Nephron (organoid): ENCODE data around the gene KCNH2.

Source experiments
- H3K27ac Mint-ChIP-seq, 3 experiments: 2 replicates each; pipeline ENCODE4 v1.8.0; 2020; ENCODE audit warnings: mixed read lengths in 3 of 3, mild to moderate bottlenecking in 2 of 3, moderate library complexity in 1 of 3
- H3K27me3 Mint-ChIP-seq: 2 replicates; pipeline ENCODE4 v1.8.0; 2021; ENCODE audit warnings: low read depth, mild to moderate bottlenecking, moderate library complexity, mixed read lengths
- H3K36me3 Mint-ChIP-seq: 2 replicates; pipeline ENCODE4 v1.8.0; 2020; ENCODE audit warnings: low read depth, mixed read lengths
- H3K4me1 Mint-ChIP-seq: 2 replicates; pipeline ENCODE4 v1.8.0; 2020; ENCODE audit warnings: mixed read lengths
- H3K4me3 Mint-ChIP-seq, 3 experiments: 2 replicates each; pipeline ENCODE4 v1.8.0; 2020; ENCODE audit warnings: mild to moderate bottlenecking in 3 of 3, mixed read lengths in 3 of 3, moderate library complexity in 2 of 3
- H3K9me3 Mint-ChIP-seq: 2 replicates; pipeline ENCODE4 v1.8.0; 2020; ENCODE audit warnings: mixed read lengths
- CTCF ChIP-seq, 3 experiments: fragments of 200-600 bp; sonication (generic); IDR thresholded peaks; one replicate each; pipeline ENCODE4 v1.5.0; 2021; ENCODE audit warnings: antibody characterized with exemption in 3 of 3; ENCODE audit not compliant: unreplicated experiment in 3 of 3

KCNH2 gene

DNA sequence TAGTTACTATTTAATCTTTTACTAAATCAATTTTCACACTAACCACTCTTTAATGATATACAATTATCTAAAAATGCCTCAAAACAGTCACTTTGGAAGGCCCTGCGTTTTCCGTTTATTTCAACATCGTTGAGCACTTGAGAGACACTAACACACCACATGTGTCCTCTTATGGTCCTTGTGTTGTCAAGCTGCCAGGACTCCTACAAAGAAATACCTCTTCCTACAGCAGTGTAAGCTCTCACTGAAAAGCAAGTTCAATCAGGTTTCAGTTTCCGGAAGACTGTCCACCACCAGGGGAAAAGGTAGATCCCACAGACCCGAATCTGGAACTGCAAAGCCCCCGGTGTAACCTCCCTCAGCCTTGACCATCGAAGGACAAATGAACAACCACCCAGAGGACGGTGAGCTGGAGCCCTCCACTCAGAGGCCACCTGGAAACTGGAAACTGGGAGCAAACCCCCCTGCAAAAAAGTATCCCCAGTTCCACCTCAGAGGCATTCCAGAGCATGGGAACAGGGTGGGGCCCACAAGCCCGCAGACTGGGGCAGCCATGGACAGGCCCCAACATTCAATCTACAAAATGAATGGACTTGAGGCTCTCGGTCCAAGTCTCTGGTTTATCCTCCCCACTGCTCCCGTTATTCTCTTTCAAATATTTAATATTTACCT is 37.6 kb downstream of the KCNH2 start:
- Mint-ChIP-seq H3K27me3 (peaks cover 3% of the 10 kb centered on the region), H3K27ac (peak overlapping the region in 1 of 3 experiments; percentile 14), H3K9me3 (no peaks in the 10 kb centered on the region), H3K36me3 (no peaks in the 10 kb centered on the region), H3K4me3 (no peak overlapping the region), H3K4me1 (peaks cover 31% of the 10 kb centered on the region)
- no peak for TF ChIP-seq CTCF (IDR thresholded peaks at IDR 0.05; ENCODE audit: unreplicated experiment in 3 of 3)

DNA sequence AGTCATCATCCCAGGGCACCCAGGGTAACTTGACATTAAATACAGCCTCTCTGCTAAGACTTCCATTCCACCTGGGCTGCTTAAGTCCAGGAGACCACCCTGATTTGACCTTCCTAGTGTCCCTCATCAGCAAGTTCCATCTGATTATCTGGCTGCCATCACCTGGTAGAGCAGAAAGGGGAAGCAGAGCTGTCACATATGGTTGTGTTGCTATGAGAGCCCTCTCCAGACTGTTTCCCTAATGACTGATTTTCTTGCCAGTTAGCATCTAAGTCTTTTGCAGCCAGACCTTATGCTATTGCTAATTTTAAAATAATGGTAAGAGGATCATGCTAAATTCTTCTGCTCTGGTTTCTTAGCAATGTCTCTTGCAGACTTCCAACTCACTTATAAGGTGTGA is 38.7 kb downstream of the KCNH2 start:
- TF ChIP-seq CTCF (IDR thresholded peaks at IDR 0.05; ENCODE audit: unreplicated experiment in 3 of 3): no peak
- Mint-ChIP-seq H3K4me1 (peaks cover 27% of the 10 kb centered on the region), H3K4me3 (no peak overlapping the region), H3K9me3 (no peaks in the 10 kb centered on the region), H3K27ac (peak overlapping the region in 2 of 3 experiments; percentile 8 to 68), H3K27me3 (peaks cover 3% of the 10 kb centered on the region), H3K36me3 (no peaks in the 10 kb centered on the region)

GRCh38 chr7:150939052-150939451 is 39.1 kb downstream of the KCNH2 start:
- Mint-ChIP-seq H3K27ac (peak overlapping the region in 2 of 3 experiments; percentile 8 to 68), H3K4me1 (peaks cover 27% of the 10 kb centered on the region), H3K36me3 (no peaks in the 10 kb centered on the region), H3K9me3 (no peaks in the 10 kb centered on the region), H3K27me3 (peaks cover 3% of the 10 kb centered on the region), H3K4me3 (no peak overlapping the region)
- no peak for TF ChIP-seq CTCF (IDR thresholded peaks at IDR 0.05; ENCODE audit: unreplicated experiment in 3 of 3)

DNA sequence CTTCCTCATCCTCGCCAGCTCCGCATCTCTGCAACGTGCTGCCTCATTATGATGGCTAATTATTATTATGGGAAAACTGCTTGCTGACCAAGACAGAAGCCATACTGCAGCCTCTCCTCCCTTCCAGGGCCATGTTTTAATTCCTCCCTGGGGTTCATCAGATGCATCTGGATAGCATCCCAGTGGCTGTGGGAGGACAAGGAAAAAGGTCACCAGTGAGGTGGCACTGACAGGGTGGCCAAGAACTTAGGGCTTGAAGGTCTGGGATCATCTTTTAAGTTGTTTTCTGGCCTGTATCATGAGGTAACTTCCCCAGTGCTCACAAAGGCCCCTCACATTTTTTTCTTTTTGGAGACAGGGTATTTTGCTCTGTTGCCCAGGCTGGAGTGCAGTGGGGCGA is 39.6 kb downstream of the KCNH2 start:
- no peak for TF ChIP-seq CTCF (IDR thresholded peaks at IDR 0.05; ENCODE audit: unreplicated experiment in 3 of 3)
- peak overlapping the region; percentile 44 to 83 (median 83) for H3K27ac Mint-ChIP-seq
- H3K27me3 Mint-ChIP-seq: peaks cover 3% of the 10 kb centered on the region
- no peaks in the 10 kb centered on the region for H3K36me3 Mint-ChIP-seq
- H3K4me3 Mint-ChIP-seq: no peak overlapping the region
- H3K4me1 Mint-ChIP-seq: peaks cover 27% of the 10 kb centered on the region
- no peaks in the 10 kb centered on the region for H3K9me3 Mint-ChIP-seq

GRCh38 chr7:150937848-150938561 is 40.1 kb downstream of the KCNH2 start:
- H3K27me3 Mint-ChIP-seq: peaks cover 3% of the 10 kb centered on the region
- peaks cover 27% of the 10 kb centered on the region for H3K4me1 Mint-ChIP-seq
- H3K9me3 Mint-ChIP-seq: no peaks in the 10 kb centered on the region
- peak overlapping the region in 2 of 3 experiments; percentile 14 to 25 for H3K4me3 Mint-ChIP-seq
- H3K27ac Mint-ChIP-seq: peak overlapping the region; percentile 44 to 83 (median 83)
- TF ChIP-seq CTCF (IDR thresholded peaks at IDR 0.05; ENCODE audit: unreplicated experiment in 3 of 3): no peak
- H3K36me3 Mint-ChIP-seq: no peaks in the 10 kb centered on the region
